C4-2B (cell line): ENCODE data around the gene RXRA.

Experiments used
- ZFX ChIP-seq: fragments of 450-650 bp; IDR thresholded peaks from 2 replicates; pipeline ENCODE4 v1.6.1; 2017
- TF ChIP-seq, protein P1 (sequence below): fragments of 450-650 bp; conservative IDR thresholded peaks from 2 replicates; pipeline ENCODE4 v1.5.1; 2017; ENCODE audit warnings: mild to moderate bottlenecking

DNA sequence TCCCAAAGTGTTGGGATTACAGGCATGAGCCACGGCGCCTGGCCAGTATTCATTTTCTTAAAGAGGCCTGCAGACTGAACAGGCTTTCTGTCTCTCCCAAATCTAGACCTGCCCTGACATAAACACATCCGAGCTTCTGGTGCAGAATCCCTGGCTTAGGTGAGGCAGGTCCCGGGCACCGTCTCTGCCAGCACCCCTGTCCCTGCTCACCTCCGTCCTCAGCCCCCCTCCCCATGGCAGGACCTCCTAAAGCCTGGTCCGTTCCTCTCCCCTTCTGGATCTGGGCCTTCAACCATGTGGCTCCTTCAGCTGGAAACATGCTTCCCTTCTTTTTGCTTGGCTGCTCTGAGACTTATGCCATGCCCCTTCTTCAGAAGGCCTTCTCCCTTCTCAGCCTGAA, 22.7 kb upstream of the RXRA start:
- TF ChIP-seq, protein P1, sequence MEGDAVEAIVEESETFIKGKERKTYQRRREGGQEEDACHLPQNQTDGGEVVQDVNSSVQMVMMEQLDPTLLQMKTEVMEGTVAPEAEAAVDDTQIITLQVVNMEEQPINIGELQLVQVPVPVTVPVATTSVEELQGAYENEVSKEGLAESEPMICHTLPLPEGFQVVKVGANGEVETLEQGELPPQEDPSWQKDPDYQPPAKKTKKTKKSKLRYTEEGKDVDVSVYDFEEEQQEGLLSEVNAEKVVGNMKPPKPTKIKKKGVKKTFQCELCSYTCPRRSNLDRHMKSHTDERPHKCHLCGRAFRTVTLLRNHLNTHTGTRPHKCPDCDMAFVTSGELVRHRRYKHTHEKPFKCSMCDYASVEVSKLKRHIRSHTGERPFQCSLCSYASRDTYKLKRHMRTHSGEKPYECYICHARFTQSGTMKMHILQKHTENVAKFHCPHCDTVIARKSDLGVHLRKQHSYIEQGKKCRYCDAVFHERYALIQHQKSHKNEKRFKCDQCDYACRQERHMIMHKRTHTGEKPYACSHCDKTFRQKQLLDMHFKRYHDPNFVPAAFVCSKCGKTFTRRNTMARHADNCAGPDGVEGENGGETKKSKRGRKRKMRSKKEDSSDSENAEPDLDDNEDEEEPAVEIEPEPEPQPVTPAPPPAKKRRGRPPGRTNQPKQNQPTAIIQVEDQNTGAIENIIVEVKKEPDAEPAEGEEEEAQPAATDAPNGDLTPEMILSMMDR, result no peak
- no peak for TF ChIP-seq ZFX
